GM13977 (cell line): ENCODE data around the gene CBLL1.
A peak's percentile ranks its signal among the peaks of the same experiment; 100 is the strongest.

Experiments used
- DNase-seq: peaks from one replicate; pipeline ENCODE4 v3.0.0; 2012; ENCODE audit warnings: low spot score
- CTCF ChIP-seq: IDR thresholded peaks from 2 replicates; pipeline ENCODE4 v1.5.1; 2012; ENCODE audit warnings: mild to moderate bottlenecking, control low read depth; ENCODE audit not compliant: insufficient read depth; ENCODE audit errors: extremely low read depth, missing control alignments
- in situ Hi-C: fragments of 300-500 bp; cut with MboI; formaldehyde crosslinking; loops from one replicate; pipeline ENCODE4 v1.12.0; 2022; ENCODE audit warnings: low sequenced_read_pairs, low pct_unique_long_range_greater_than_20kb, mixed read lengths, inconsistent platforms; ENCODE audit not compliant: unreplicated experiment

The CBLL1 gene

GRCh38 chr7:107718456-107719193 lies 25.3 kb upstream of the CBLL1 start:
- in situ Hi-C loops, result no loop called here
- DNase-seq, result no peak
- no peak for TF ChIP-seq CTCF

GRCh38 chr7:107721286-107721685 lies 22.7 kb upstream of the CBLL1 start:
- TF ChIP-seq CTCF, result no peak
- in situ Hi-C loops, result loop anchor here (10.0 kb wide), 1 partner anchor 256 kb away; no protein-coding TSS in a partner anchor
- DNase-seq, result no peak

- in situ Hi-C loops, result loop anchor here (10.0 kb wide), 1 partner anchor 258 kb away; no protein-coding TSS in a partner anchor
- no peak for DNase-seq
- no peak for TF ChIP-seq CTCF
These were observed 20.7 kb upstream of the CBLL1 start for GRCh38 chr7:107723255-107723654.

GRCh38 chr7:107725138-107725740 lies 18.7 kb upstream of the CBLL1 start:
- peak; percentile 64 for TF ChIP-seq CTCF
- in situ Hi-C loops, result loop anchor here (10.0 to 25.0 kb wide), 2 partner anchors 260 to 538 kb away; no protein-coding TSS in a partner anchor
- peak; percentile 74 for DNase-seq

- TF ChIP-seq CTCF, result no peak
- in situ Hi-C loops, result loop anchor here (10.0 to 25.0 kb wide), 2 partner anchors 262 to 539 kb away; no protein-coding TSS in a partner anchor
- no peak for DNase-seq
These were observed 17.4 kb upstream of the CBLL1 start for GRCh38 chr7:107726356-107727130.

GRCh38 chr7:107728276-107728675 lies 15.7 kb upstream of the CBLL1 start:
- TF ChIP-seq CTCF, result no peak
- DNase-seq, result no peak
- in situ Hi-C loops, result loop anchor here (10.0 to 25.0 kb wide), 2 partner anchors 263 to 541 kb away; no protein-coding TSS in a partner anchor
